ENCODE results near the gene IRAK3. TPM values are rescaled to one million over a fixed set of nuclear protein-coding genes. Genes with fewer than 3 reads are reported as not detected.
"Not testable (repeated sequence)": the region's sequence is repeated elsewhere in the genome, so short reads cannot be mapped to it uniquely, and the experiment has no call there.

Gene IRAK3
- total RNA-seq, 1 donor = 3.6 TPM

GRCh38 chr12:66232263-66232662 lies 43.2 kb downstream of the IRAK3 start:
- Histone ChIP-seq H3K27me3 (ENCODE audit: insufficient read depth, low read length) (no peaks in the 10 kb centered on the region), H3K4me1 (ENCODE audit: insufficient read depth, low read length) (no peaks in the 10 kb centered on the region), H3K36me3 (ENCODE audit: insufficient read depth, low read length) (no peaks in the 10 kb centered on the region), H4K20me1 (ENCODE audit: insufficient read depth, low read length) (no peaks in the 10 kb centered on the region), H3K4me3 (ENCODE audit: insufficient read depth, low read length) (no peak overlapping the region), H3K27ac (ENCODE audit: low read depth, low read length) (no peak overlapping the region), H2AFZ (ENCODE audit: low read length) (no peak overlapping the region), H3K9me3 (ENCODE audit: low read depth, low read length) (no peaks in the 10 kb centered on the region), H3K79me2 (ENCODE audit: insufficient read depth, low read length) (no peaks in the 10 kb centered on the region), H3K4me2 (ENCODE audit: insufficient read depth, low read length) (no peak overlapping the region)
- DNase-seq (ENCODE audit: insufficient read length, low spot score, missing footprints) = no peak
- TF ChIP-seq CTCF (IDR thresholded peaks at IDR 0.05; ENCODE audit: extremely low read depth, low read depth, low read length) = no peak

DNA sequence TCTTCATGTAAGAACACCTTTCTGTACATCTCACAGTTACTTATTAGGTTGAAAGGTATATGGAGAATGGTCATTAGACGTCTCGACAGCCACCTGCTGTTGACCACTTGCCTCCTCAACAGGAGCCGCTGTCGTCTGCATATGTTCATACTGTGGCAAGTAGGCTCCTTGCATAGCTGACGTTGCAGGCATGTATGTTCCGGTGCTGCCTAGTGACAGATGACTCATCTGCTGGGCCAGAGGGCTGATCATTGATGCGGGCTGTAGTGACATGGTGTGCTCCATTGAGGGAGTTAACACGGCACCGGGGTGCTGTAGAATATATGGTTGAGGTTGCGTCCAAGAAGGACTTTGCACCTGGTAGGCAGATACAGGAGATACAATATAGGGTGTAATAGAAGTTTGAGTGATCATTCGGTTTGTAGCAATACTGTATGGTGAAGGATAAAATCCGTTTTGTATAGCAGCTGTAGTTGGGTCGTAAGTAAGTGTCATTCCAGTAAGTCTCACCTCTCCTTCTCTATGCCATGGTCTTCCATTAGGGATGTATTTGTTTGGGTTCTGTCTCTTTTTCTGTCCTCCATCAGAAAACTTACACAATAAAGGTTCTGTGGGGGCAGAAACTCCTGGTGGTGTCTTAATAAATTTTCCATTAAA lies 45.2 kb downstream of the IRAK3 start:
- H3K9me3 ChIP-seq (ENCODE audit: low read depth, low read length); H3K36me3 ChIP-seq (ENCODE audit: insufficient read depth, low read length); H3K27me3 ChIP-seq (ENCODE audit: insufficient read depth, low read length); H2AFZ ChIP-seq (ENCODE audit: low read length); H3K27ac ChIP-seq (ENCODE audit: low read depth, low read length); H3K79me2 ChIP-seq (ENCODE audit: insufficient read depth, low read length); H3K4me2 ChIP-seq (ENCODE audit: insufficient read depth, low read length); H3K4me1 ChIP-seq (ENCODE audit: insufficient read depth, low read length); H3K4me3 ChIP-seq (ENCODE audit: insufficient read depth, low read length); H4K20me1 ChIP-seq (ENCODE audit: insufficient read depth, low read length): not testable (repeated sequence)
- DNase-seq (ENCODE audit: insufficient read length, low spot score, missing footprints) = peak; percentile 68

- Histone ChIP-seq H3K27ac (ENCODE audit: low read depth, low read length) (peak overlapping the region; percentile 36), H3K4me2 (ENCODE audit: insufficient read depth, low read length) (peak overlapping the region; percentile 80), H3K4me3 (ENCODE audit: insufficient read depth, low read length) (peak overlapping the region; percentile 68), H2AFZ (ENCODE audit: low read length) (peak overlapping the region; percentile 58)
- not testable (repeated sequence) for H3K36me3 ChIP-seq (ENCODE audit: insufficient read depth, low read length); H3K9me3 ChIP-seq (ENCODE audit: low read depth, low read length); H3K79me2 ChIP-seq (ENCODE audit: insufficient read depth, low read length); H3K27me3 ChIP-seq (ENCODE audit: insufficient read depth, low read length); H3K4me1 ChIP-seq (ENCODE audit: insufficient read depth, low read length); H4K20me1 ChIP-seq (ENCODE audit: insufficient read depth, low read length)
- peak; percentile 92 for DNase-seq (ENCODE audit: insufficient read length, low spot score, missing footprints)
These were observed 46.0 kb downstream of the IRAK3 start for GRCh38 chr12:66234773-66235625.

DNA sequence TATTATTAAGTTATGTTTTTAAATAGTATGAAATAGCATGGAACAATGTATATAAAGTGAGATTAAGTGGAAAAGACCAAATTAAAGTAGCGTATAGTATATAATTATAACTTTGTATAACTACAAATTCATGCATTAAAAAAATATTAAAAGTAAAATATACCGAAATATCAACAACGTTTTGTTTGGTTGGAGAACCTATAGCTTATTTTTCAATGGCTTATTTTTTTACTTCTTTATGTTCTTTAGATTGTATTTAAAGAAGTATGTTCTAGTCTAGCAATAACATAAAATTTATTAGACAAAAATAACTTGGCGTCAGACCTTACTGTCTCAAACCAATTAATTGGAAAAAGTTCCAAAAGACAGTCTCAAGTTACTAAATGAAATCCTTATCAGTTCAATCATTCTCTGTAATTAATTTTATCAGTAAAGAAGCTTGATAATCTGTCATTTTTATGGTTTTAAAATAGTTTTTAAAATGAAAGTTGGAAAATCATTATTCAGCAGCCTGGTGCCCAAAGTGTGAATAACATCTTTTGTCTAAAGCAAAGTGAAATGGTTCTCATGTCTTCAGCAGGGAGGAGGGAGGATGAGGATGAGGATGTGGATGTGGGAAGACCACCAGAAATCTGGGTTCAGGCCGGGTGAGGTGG lies 46.7 kb downstream of the IRAK3 start:
- Histone ChIP-seq H3K4me2 (ENCODE audit: insufficient read depth, low read length) (peak overlapping the region; percentile 80), H4K20me1 (ENCODE audit: insufficient read depth, low read length) (no peaks in the 10 kb centered on the region), H2AFZ (ENCODE audit: low read length) (peak overlapping the region; percentile 75), H3K27me3 (ENCODE audit: insufficient read depth, low read length) (no peaks in the 10 kb centered on the region), H3K36me3 (ENCODE audit: insufficient read depth, low read length) (no peaks in the 10 kb centered on the region), H3K27ac (ENCODE audit: low read depth, low read length) (peak overlapping the region; percentile 36), H3K4me3 (ENCODE audit: insufficient read depth, low read length) (peak overlapping the region; percentile 68), H3K4me1 (ENCODE audit: insufficient read depth, low read length) (no peaks in the 10 kb centered on the region), H3K79me2 (ENCODE audit: insufficient read depth, low read length) (no peaks in the 10 kb centered on the region), H3K9me3 (ENCODE audit: low read depth, low read length) (no peaks in the 10 kb centered on the region)
- DNase-seq (ENCODE audit: insufficient read length, low spot score, missing footprints) = no peak
- TF ChIP-seq CTCF (IDR thresholded peaks at IDR 0.05; ENCODE audit: extremely low read depth, low read depth, low read length) = no peak

- H3K79me2 ChIP-seq (ENCODE audit: insufficient read depth, low read length); H3K9me3 ChIP-seq (ENCODE audit: low read depth, low read length); H2AFZ ChIP-seq (ENCODE audit: low read length); H3K36me3 ChIP-seq (ENCODE audit: insufficient read depth, low read length); H3K4me1 ChIP-seq (ENCODE audit: insufficient read depth, low read length); H3K27ac ChIP-seq (ENCODE audit: low read depth, low read length); H4K20me1 ChIP-seq (ENCODE audit: insufficient read depth, low read length); DNase-seq (ENCODE audit: insufficient read length, low spot score, missing footprints); H3K27me3 ChIP-seq (ENCODE audit: insufficient read depth, low read length); H3K4me3 ChIP-seq (ENCODE audit: insufficient read depth, low read length): not testable (repeated sequence)
- H3K4me2 ChIP-seq (ENCODE audit: insufficient read depth, low read length) = peak overlapping the region; percentile 80
These were observed 47.3 kb downstream of the IRAK3 start for GRCh38 chr12:66236282-66236675.

Measured in osteoblast (primary cell).